Activated CD4-positive, alpha-beta T cell treated with anti-CD3 and anti-CD28 coated beads for 4 hours (primary cell): ENCODE results near the gene RNF11.

Experiments used
- DNase-seq, 2 donors: peaks; one replicate each; pipeline ENCODE4 v3.0.0-alpha.2; 2020

RNF11 gene

GRCh38 chr1:51316113-51316845 lies 80.2 kb downstream of the RNF11 start:
- no peak for DNase-seq

DNA sequence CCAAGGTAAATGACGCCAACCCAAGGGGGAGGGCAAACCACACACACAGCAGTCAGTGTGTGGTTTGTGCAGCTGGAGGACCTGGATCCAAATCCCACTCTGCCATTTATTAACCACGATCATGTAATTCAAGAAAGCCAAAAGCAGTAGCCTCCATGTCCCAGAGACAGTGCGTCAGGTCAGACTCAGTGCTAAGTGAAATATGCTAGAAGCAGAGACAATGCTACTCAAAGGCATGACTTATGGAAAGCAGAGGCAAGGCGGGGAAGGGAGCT lies 80.7 kb downstream of the RNF11 start:
- no peak for DNase-seq

GRCh38 chr1:51317798-51318197 lies 81.7 kb downstream of the RNF11 start:
- DNase-seq: no peak

- no peak for DNase-seq
Measured at GRCh38 chr1:51320967-51321923, 85.2 kb downstream of the RNF11 start.

DNA sequence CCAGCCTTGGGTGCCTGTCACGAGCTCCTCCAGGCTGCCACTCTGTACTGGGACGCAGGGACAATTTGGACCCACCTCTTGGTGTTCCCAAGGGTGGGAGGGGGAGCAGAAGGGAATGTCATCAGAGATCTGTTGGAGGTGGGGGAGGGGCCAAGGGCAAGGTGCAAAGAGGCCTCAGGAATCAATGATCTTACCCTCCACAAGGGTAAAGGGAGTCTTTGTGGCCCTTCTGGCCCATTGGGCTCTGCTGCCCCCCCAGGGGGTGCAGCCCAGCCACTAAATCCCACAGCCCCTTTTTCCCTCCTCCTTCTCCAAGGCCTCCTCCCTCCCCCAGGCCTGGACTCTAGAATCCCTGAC lies 85.8 kb downstream of the RNF11 start:
- DNase-seq: no peak

DNA sequence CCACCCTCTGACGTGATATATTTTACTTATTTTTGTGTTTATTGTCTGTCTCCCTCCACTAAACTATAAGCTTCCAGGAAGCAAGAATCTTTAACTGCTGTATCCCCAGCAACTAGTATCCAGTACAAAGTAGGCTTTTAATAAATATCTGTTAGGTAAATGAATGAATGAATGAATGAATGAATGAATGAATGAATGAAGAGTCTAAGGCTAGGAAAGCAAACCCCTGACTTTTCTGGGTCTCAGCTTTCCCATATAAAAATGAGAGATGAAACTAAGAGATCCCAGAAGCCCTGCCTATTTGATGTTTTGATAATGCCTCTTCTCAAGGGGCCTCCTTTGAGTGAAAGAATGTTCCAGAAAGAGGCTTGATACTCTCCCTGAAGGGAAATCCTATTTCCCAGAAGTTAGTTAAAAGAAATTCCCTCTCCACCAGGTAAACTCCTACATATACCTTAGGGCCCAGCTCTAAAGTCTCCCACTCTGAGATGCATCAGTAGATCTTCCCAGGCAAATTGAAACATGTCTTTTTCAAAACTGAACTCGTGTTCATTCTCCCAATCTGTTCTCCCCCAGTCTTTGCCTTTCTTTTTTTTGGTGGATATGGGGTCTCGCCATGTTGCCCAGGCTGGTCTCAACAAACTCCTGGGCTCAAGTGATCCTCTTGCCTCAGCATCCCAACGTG lies 86.5 kb downstream of the RNF11 start:
- no peak for DNase-seq
